PC-3 (cell line): Measurements from ENCODE around the gene LTBR. TPM values are rescaled to one million over a fixed set of nuclear protein-coding genes. Genes with fewer than 3 reads are reported as not detected.

Experiments
- ATAC-seq: fragments of 200-7000 bp; cut with Tn5 transposase; 2 replicates; pipeline ENCODE4 v1.9.1; 2020; ENCODE audit warnings: mild to moderate bottlenecking, moderate library complexity
- BruUV-seq: library from RNA; stranded (reverse); fragments of 400-500 nt; replicated peaks from 2 replicates; lab custom pipeline; 2021; lab: Mats Ljungman, UMichigan
- CTCF ChIA-PET: fragments of 300-600 bp; sonication (Branson Sonifier 250); formaldehyde crosslinking; loops from one replicate; lab custom pipeline; 2022; ENCODE audit warnings: antibody characterized with exemption; lab: Charles Lee
- POLR2A ChIA-PET: fragments of 300-600 bp; sonication (Branson Sonifier 250); formaldehyde crosslinking; loops from one replicate; lab custom pipeline; 2022; ENCODE audit warnings: antibody characterized with exemption; ENCODE audit not compliant: unreplicated experiment; lab: Charles Lee
- DNase-seq: peaks from one replicate; pipeline ENCODE4 v3.0.0-alpha.2; 2015
- H2AFZ ChIP-seq: fragments of 300-600 bp; sonication (generic); 2 replicates; pipeline ENCODE4 v1.6.0; 2016; ENCODE audit warnings: antibody characterized with exemption, low read length
- H3F3A ChIP-seq: fragments of 300-600 bp; sonication (generic); one replicate; pipeline ENCODE4 v1.6.0; 2017; ENCODE audit warnings: antibody characterized with exemption, low read length, control low read depth, mild to moderate bottlenecking; ENCODE audit not compliant: unreplicated experiment
- H3K27ac ChIP-seq: fragments of 300-600 bp; sonication (generic); 2 replicates; pipeline ENCODE4 v1.5.1; 2016; ENCODE audit warnings: mild to moderate bottlenecking, low read length
- H3K27me3 ChIP-seq: fragments of 300-600 bp; sonication (generic); 2 replicates; pipeline ENCODE4 v1.6.1; 2016; ENCODE audit warnings: low read length, mixed read lengths
- H3K36me3 ChIP-seq: fragments of 300-600 bp; sonication (generic); 2 replicates; pipeline ENCODE4 v1.6.1; 2016; ENCODE audit warnings: low read depth, mixed run types, low read length, mixed read lengths
- H3K4me1 ChIP-seq: fragments of 300-600 bp; sonication (generic); 2 replicates; pipeline ENCODE4 v1.5.1; 2016; ENCODE audit warnings: low read length; ENCODE audit not compliant: insufficient read depth
- H3K4me2 ChIP-seq: fragments of 300-600 bp; sonication (generic); 2 replicates; pipeline ENCODE4 v1.6.0; 2016; ENCODE audit warnings: low read length
- H3K4me3 ChIP-seq: fragments of 300-600 bp; sonication (generic); 2 replicates; pipeline ENCODE4 v1.5.1; 2016; ENCODE audit warnings: mild to moderate bottlenecking, low read length, mixed read lengths
- H3K79me2 ChIP-seq: fragments of 300-600 bp; sonication (generic); 2 replicates; pipeline ENCODE4 v1.6.1; 2017; ENCODE audit warnings: low read length, mixed read lengths
- H3K9ac ChIP-seq: fragments of 300-600 bp; sonication (generic); 2 replicates; pipeline ENCODE4 v1.6.0; 2016; ENCODE audit warnings: mild to moderate bottlenecking, low read length
- H3K9me2 ChIP-seq: fragments of 300-600 bp; sonication (generic); replicated peaks from 2 replicates; pipeline ENCODE4 v1.6.1; 2016; ENCODE audit warnings: mixed run types, low read length, mixed read lengths
- H3K9me3 ChIP-seq: fragments of 300-600 bp; sonication (generic); 2 replicates; pipeline ENCODE4 v1.6.1; 2016; ENCODE audit warnings: low read length, mixed read lengths
- H4K20me1 ChIP-seq: fragments of 300-600 bp; sonication (generic); 2 replicates; pipeline ENCODE4 v1.6.1; 2016; ENCODE audit warnings: low read length, mixed read lengths
- EZH2 ChIP-seq: fragments of 300-600 bp; sonication (generic); IDR thresholded peaks from one replicate; pipeline ENCODE4 v1.6.1; 2017; ENCODE audit warnings: antibody characterized with exemption, mild to moderate bottlenecking, low read length; ENCODE audit not compliant: unreplicated experiment
- EZH2phosphoT487 ChIP-seq: fragments of 300-600 bp; sonication (generic); IDR thresholded peaks from 2 replicates; pipeline ENCODE4 v1.6.1; 2018; ENCODE audit warnings: mild to moderate bottlenecking, antibody characterized with exemption, low read length, borderline replicate concordance
- intact Hi-C: fragments of 100-400 bp; cut with micrococcal nuclease; formaldehyde crosslinking; loops from 2 replicates; pipeline ENCODE4 v1.9.0; 2023
- total RNA-seq: library from RNA; depleted of rRNA; stranded (reverse); fragments of >200 nt; gene quantifications from 2 replicates; pipeline ENCODE4 v1.2.3, GENCODE V29; 2014
- TF ChIP-seq, protein P1 (sequence below): fragments of 300-600 bp; sonication (generic); conservative IDR thresholded peaks from 2 replicates; pipeline ENCODE4 v1.5.1; 2017; ENCODE audit warnings: antibody characterized with exemption, low read depth, mild to moderate bottlenecking, low read length

LTBR gene
- total RNA-seq, 1 experiment from 2014 or later = 163 TPM

- H3K4me3 ChIP-seq = no peak overlapping the region
- TF ChIP-seq, protein P1, sequence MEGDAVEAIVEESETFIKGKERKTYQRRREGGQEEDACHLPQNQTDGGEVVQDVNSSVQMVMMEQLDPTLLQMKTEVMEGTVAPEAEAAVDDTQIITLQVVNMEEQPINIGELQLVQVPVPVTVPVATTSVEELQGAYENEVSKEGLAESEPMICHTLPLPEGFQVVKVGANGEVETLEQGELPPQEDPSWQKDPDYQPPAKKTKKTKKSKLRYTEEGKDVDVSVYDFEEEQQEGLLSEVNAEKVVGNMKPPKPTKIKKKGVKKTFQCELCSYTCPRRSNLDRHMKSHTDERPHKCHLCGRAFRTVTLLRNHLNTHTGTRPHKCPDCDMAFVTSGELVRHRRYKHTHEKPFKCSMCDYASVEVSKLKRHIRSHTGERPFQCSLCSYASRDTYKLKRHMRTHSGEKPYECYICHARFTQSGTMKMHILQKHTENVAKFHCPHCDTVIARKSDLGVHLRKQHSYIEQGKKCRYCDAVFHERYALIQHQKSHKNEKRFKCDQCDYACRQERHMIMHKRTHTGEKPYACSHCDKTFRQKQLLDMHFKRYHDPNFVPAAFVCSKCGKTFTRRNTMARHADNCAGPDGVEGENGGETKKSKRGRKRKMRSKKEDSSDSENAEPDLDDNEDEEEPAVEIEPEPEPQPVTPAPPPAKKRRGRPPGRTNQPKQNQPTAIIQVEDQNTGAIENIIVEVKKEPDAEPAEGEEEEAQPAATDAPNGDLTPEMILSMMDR = peak; percentile 17; the same call in 1 of the 2 replicates
- no peak for TF ChIP-seq EZH2
- H3K4me1 ChIP-seq = peaks cover 6% of the 10 kb centered on the region; the same call in 1 of the 2 replicates
- ChIA-PET CTCF (no interaction called here), POLR2A (interaction anchor here (0.6 to 0.7 kb wide), 2 partner anchors 10 to 115 kb away, joined by 3 read pairs; partner anchors contain the start of gene VAMP1)
- H3K9ac ChIP-seq = no peak overlapping the region
- H3K27ac ChIP-seq = no peak overlapping the region
- H4K20me1 ChIP-seq = no peaks in the 10 kb centered on the region
- no TSS peak for BruUV-seq
- no peaks in the 10 kb centered on the region for H3K9me3 ChIP-seq
- no peaks in the 10 kb centered on the region for H3K27me3 ChIP-seq
- H3F3A ChIP-seq = no peaks in the 10 kb centered on the region
- H3K36me3 ChIP-seq = no peaks in the 10 kb centered on the region
- intact Hi-C loops = no loop called here
- no peak overlapping the region for H2AFZ ChIP-seq
- DNase-seq (no peak), ATAC-seq (no peak)
- H3K9me2 ChIP-seq = no peaks in the 10 kb centered on the region
- H3K4me2 ChIP-seq = no peak overlapping the region
- no peaks in the 10 kb centered on the region for H3K79me2 ChIP-seq
Measured at GRCh38 chr12:6355491-6356373, 28.2 kb upstream of the LTBR start.

DNA sequence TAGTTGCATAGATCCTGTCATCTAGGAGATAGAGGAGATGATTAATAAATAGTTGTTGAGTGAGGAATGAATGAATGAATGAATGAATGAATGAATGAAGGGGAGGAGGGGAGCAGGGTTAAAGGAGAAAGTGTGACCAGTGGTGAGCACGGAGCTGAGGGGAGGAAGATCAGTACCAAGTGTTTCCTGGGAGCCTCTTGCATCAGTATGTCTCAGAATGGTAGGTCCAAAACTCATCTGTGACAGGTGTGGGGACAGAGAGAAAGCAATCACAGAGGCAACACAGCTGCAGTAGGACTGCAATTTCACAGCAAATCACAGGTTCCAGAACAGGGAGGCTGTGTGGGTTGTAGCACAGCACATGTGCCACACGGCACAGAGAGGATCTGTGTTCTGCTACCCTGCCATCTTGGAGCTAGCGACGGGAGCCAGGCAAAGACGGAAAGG, 27.6 kb upstream of the LTBR start:
- no peak overlapping the region for H2AFZ ChIP-seq
- no peak overlapping the region for H3K27ac ChIP-seq
- ATAC-seq (no peak), DNase-seq (no peak)
- H3K4me1 ChIP-seq = peaks cover 13% of the 10 kb centered on the region
- BruUV-seq = no TSS peak
- TF ChIP-seq EZH2phosphoT487 = no peak
- H3K9me3 ChIP-seq = no peaks in the 10 kb centered on the region
- ChIA-PET CTCF (no interaction called here), POLR2A (interaction anchor here (0.6 to 0.7 kb wide), 2 partner anchors 11 to 114 kb away, joined by 3 read pairs; partner anchors contain the start of gene VAMP1)
- no peaks in the 10 kb centered on the region for H3F3A ChIP-seq
- no peaks in the 10 kb centered on the region for H4K20me1 ChIP-seq
- no peak overlapping the region for H3K4me3 ChIP-seq
- H3K9me2 ChIP-seq = no peaks in the 10 kb centered on the region
- intact Hi-C loops = no loop called here
- no peaks in the 10 kb centered on the region for H3K27me3 ChIP-seq
- H3K79me2 ChIP-seq = no peaks in the 10 kb centered on the region
- H3K9ac ChIP-seq = no peak overlapping the region
- no peaks in the 10 kb centered on the region for H3K36me3 ChIP-seq
- no peak overlapping the region for H3K4me2 ChIP-seq

DNA sequence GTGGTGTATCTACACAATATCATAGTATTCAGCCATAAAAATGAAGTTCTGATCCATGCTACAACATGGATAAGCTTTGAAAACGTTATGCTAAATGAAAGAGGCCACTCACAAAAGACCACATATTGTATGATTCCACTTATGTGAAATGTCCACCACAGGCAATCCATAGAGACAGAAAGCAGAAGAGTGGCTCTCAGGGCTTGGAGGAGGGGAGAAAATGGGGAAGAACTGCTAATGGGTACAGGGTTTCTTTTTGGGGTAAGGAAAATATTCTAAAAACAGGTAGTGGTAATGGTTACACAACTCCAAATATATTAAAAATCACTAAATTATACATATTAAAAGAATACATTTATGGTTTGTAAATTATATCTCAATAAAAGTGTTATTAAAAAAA, 25.1 kb upstream of the LTBR start:
- no peak overlapping the region for H3K4me2 ChIP-seq
- H3K27ac ChIP-seq = no peak overlapping the region
- TF ChIP-seq EZH2 (no peak), EZH2phosphoT487 (no peak)
- TF ChIP-seq, protein P1 = no peak
- BruUV-seq = no TSS peak
- POLR2A ChIA-PET = no interaction called here
- peaks cover 6% of the 10 kb centered on the region for H3F3A ChIP-seq
- DNase-seq (no peak), ATAC-seq (no peak)
- peaks cover 5% of the 10 kb centered on the region; the same call in 1 of the 2 replicates for H3K79me2 ChIP-seq
- H3K36me3 ChIP-seq = no peaks in the 10 kb centered on the region
- H3K9ac ChIP-seq = no peak overlapping the region
- no peaks in the 10 kb centered on the region for H3K9me3 ChIP-seq
- H2AFZ ChIP-seq = no peak overlapping the region
- peaks cover 32% of the 10 kb centered on the region for H3K4me1 ChIP-seq
- H3K9me2 ChIP-seq = no peaks in the 10 kb centered on the region
- no peaks in the 10 kb centered on the region for H4K20me1 ChIP-seq
- CTCF ChIA-PET = no interaction called here
- intact Hi-C loops = no loop called here
- no peaks in the 10 kb centered on the region for H3K27me3 ChIP-seq
- no peak overlapping the region for H3K4me3 ChIP-seq
